Measurements from ENCODE around the gene CDK8.

CDK8 gene

DNA sequence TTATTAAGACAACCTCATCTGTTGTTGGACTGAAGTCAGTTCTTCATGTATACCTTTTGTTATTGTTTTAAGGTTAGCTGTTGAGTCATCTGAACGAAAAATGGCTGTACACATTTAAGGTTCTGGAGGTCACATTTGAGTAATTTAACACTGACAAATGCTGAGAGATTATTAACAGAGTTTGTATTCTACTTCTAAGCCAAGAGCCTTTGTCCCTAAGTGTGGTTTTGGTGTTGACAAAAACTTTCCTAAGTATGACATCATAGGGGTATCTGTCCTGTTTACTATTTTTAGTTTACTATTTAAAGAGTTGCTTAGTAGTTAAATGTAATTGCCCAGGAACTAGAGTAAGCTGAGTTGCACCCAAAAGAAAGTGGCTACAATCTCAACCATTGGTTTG lies 71.9 kb downstream of the CDK8 start:
- Histone ChIP-seq H2BK120ac (ENCODE audit: low read depth, low read length) (no peak overlapping the region), H2AK5ac (ENCODE audit: low read length, severe bottlenecking) (no peak overlapping the region), H2BK15ac (ENCODE audit: low read depth, poor library complexity, severe bottlenecking) (no peak overlapping the region), H3K9ac (ENCODE audit: low read length) (no peak overlapping the region), H3K9me3 (ENCODE audit: control insufficient read depth, low read length) (no peaks in the 10 kb centered on the region), H2AFZ (ENCODE audit: low read depth, low read length) (no peak overlapping the region), H3K4me3 (ENCODE audit: insufficient read depth in 1 of 2, low read depth in 1 of 2, low read length in 2 of 2) (no peak overlapping the region), H3K14ac (ENCODE audit: low read length in 2 of 2) (no peak overlapping the region), H3K27me3 (ENCODE audit: control insufficient read depth in 1 of 2, insufficient read depth in 1 of 2, low read length in 2 of 2) (no peaks in the 10 kb centered on the region), H3K27ac (ENCODE audit: low read length, poor library complexity, severe bottlenecking) (no peak overlapping the region), H2BK12ac (ENCODE audit: low read length in 2 of 2) (no peak overlapping the region), H4K8ac (ENCODE audit: low read length) (no peak overlapping the region), H3K36me3 (ENCODE audit: control insufficient read depth in 1 of 2, insufficient read depth in 2 of 2, low read depth in 1 of 2, low read length in 2 of 2) (no peaks in the 10 kb centered on the region), H3K23ac (ENCODE audit: low read length in 2 of 2) (no peak overlapping the region), H4K91ac (ENCODE audit: low read length) (no peak overlapping the region), H3K4me2 (ENCODE audit: low read length, poor library complexity, severe bottlenecking) (no peak overlapping the region), H2BK5ac (ENCODE audit: low read depth, low read length, poor library complexity, severe bottlenecking) (no peak overlapping the region), H3K4me1 (ENCODE audit: control insufficient read depth, insufficient read depth, low read depth, low read length) (no peaks in the 10 kb centered on the region), H3K79me1 (replicated peaks; ENCODE audit: low read length, poor library complexity, severe bottlenecking) (peaks cover 12% of the 10 kb centered on the region), H3K18ac (ENCODE audit: low read depth in 1 of 2, low read length in 2 of 2) (no peak overlapping the region), H3K4ac (ENCODE audit: low read depth in 1 of 2, low read length in 2 of 2) (no peak overlapping the region)
- 47% methylated on average over 1 of the region's 1 CpG for WGBS
- DNase-seq: peak; percentile 54

GRCh38 chr13:26326562-26326961 lies 72.6 kb downstream of the CDK8 start:
- Histone ChIP-seq H3K4me3 (ENCODE audit: insufficient read depth in 1 of 2, low read depth in 1 of 2, low read length in 2 of 2) (no peak overlapping the region), H3K27ac (ENCODE audit: low read length, poor library complexity, severe bottlenecking) (no peak overlapping the region), H2AFZ (ENCODE audit: low read depth, low read length) (no peak overlapping the region), H3K27me3 (ENCODE audit: control insufficient read depth in 1 of 2, insufficient read depth in 1 of 2, low read length in 2 of 2) (no peaks in the 10 kb centered on the region), H3K9me3 (ENCODE audit: control insufficient read depth, low read length) (no peaks in the 10 kb centered on the region), H3K4me2 (ENCODE audit: low read length, poor library complexity, severe bottlenecking) (no peak overlapping the region), H3K14ac (ENCODE audit: low read length in 2 of 2) (no peak overlapping the region), H2AK5ac (ENCODE audit: low read length, severe bottlenecking) (no peak overlapping the region), H3K79me1 (replicated peaks; ENCODE audit: low read length, poor library complexity, severe bottlenecking) (peaks cover 12% of the 10 kb centered on the region), H3K18ac (ENCODE audit: low read depth in 1 of 2, low read length in 2 of 2) (no peak overlapping the region), H4K8ac (ENCODE audit: low read length) (no peak overlapping the region), H2BK15ac (ENCODE audit: low read depth, poor library complexity, severe bottlenecking) (no peak overlapping the region), H2BK12ac (ENCODE audit: low read length in 2 of 2) (no peak overlapping the region), H4K91ac (ENCODE audit: low read length) (no peak overlapping the region), H2BK120ac (ENCODE audit: low read depth, low read length) (no peak overlapping the region), H3K9ac (ENCODE audit: low read length) (no peak overlapping the region), H3K4ac (ENCODE audit: low read depth in 1 of 2, low read length in 2 of 2) (no peak overlapping the region), H2BK5ac (ENCODE audit: low read depth, low read length, poor library complexity, severe bottlenecking) (no peak overlapping the region), H3K36me3 (ENCODE audit: control insufficient read depth in 1 of 2, insufficient read depth in 2 of 2, low read depth in 1 of 2, low read length in 2 of 2) (no peaks in the 10 kb centered on the region), H3K4me1 (ENCODE audit: control insufficient read depth, insufficient read depth, low read depth, low read length) (no peaks in the 10 kb centered on the region), H3K23ac (ENCODE audit: low read length in 2 of 2) (no peak overlapping the region)
- no peak for DNase-seq
- WGBS: 100% methylated on average over 1 of the region's 2 CpGs

DNA sequence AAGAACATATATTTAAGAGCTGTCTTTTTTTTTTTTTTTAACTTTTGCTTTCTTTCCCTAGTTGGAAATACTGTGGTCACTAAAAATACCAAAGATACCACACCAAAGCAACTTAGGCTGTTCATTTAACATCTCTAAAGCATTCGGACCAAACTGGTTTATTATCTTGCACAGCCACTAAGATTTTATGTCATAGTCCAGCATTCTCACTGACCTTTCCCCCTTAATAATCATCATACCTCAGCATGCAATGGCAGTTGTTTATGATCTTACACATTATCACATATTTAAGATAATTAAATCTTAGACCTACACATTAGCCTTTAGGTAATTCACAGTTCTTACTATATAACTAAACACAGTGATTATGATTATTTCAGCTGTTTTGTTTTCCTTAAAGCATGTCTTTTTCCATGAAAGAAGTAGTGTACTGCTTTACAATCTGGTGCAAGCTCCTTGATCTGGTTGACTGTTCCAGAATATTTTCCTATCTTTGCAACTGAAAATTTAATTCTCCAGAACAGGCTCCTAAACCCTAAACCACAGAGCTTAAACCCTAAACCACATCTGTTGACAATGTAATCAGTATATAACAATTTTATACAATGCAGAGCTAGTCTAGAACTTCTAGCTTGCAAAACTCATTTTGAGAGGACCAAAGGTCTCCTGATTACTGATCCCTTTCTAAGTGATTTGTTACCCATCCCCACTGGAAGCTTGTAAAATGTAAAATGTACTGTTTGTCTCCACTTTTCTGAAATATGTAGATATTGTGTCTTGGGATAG lies 74.2 kb downstream of the CDK8 start:
- H3K79me1 ChIP-seq (replicated peaks; ENCODE audit: low read length, poor library complexity, severe bottlenecking): peaks cover 13% of the 10 kb centered on the region
- no peak overlapping the region for H3K4ac ChIP-seq (ENCODE audit: low read depth in 1 of 2, low read length in 2 of 2)
- H2BK12ac ChIP-seq (ENCODE audit: low read length in 2 of 2): no peak overlapping the region
- peak; percentile 28 for DNase-seq
- H3K9ac ChIP-seq (ENCODE audit: low read length): no peak overlapping the region
- no peaks in the 10 kb centered on the region for H3K36me3 ChIP-seq (ENCODE audit: control insufficient read depth in 1 of 2, insufficient read depth in 2 of 2, low read depth in 1 of 2, low read length in 2 of 2)
- H2BK5ac ChIP-seq (ENCODE audit: low read depth, low read length, poor library complexity, severe bottlenecking): no peak overlapping the region
- no peak overlapping the region for H3K4me2 ChIP-seq (ENCODE audit: low read length, poor library complexity, severe bottlenecking)
- no peak overlapping the region for H2BK120ac ChIP-seq (ENCODE audit: low read depth, low read length)
- no peak overlapping the region for H3K18ac ChIP-seq (ENCODE audit: low read depth in 1 of 2, low read length in 2 of 2)
- no peak overlapping the region for H2AFZ ChIP-seq (ENCODE audit: low read depth, low read length)
- H2BK15ac ChIP-seq (ENCODE audit: low read depth, poor library complexity, severe bottlenecking): no peak overlapping the region
- H3K23ac ChIP-seq (ENCODE audit: low read length in 2 of 2): no peak overlapping the region
- no peaks in the 10 kb centered on the region for H3K27me3 ChIP-seq (ENCODE audit: control insufficient read depth in 1 of 2, insufficient read depth in 1 of 2, low read length in 2 of 2)
- no peak overlapping the region for H4K91ac ChIP-seq (ENCODE audit: low read length)
- 75% methylated on average over 1 of the region's 1 CpG for WGBS
- no peak overlapping the region for H3K4me3 ChIP-seq (ENCODE audit: insufficient read depth in 1 of 2, low read depth in 1 of 2, low read length in 2 of 2)
- no peak overlapping the region for H4K8ac ChIP-seq (ENCODE audit: low read length)
- no peaks in the 10 kb centered on the region for H3K4me1 ChIP-seq (ENCODE audit: control insufficient read depth, insufficient read depth, low read depth, low read length)
- no peak overlapping the region for H2AK5ac ChIP-seq (ENCODE audit: low read length, severe bottlenecking)
- H3K14ac ChIP-seq (ENCODE audit: low read length in 2 of 2): no peak overlapping the region
- H3K9me3 ChIP-seq (ENCODE audit: control insufficient read depth, low read length): no peaks in the 10 kb centered on the region
- H3K27ac ChIP-seq (ENCODE audit: low read length, poor library complexity, severe bottlenecking): no peak overlapping the region

DNA sequence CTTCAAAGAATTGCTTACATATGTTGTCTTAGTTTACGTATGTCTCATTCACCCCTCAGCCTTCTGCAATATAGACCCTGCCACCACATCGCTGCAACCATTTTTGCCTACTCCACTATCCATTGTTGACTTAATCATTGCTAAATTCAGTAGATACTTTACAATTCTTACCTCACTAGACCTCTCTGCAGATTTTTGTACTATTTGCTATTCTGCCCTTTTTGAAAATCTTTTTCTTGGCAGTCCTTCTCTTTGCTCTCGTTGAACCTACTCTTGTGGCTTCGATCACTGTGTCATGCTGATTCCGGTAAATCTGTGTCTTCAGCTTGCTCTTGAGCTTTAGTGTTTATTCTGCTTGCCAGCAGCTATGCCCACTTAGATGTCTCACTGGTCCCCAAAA lies 81.2 kb downstream of the CDK8 start:
- Histone ChIP-seq H2AFZ (ENCODE audit: low read depth, low read length) (no peak overlapping the region), H2BK5ac (ENCODE audit: low read depth, low read length, poor library complexity, severe bottlenecking) (no peak overlapping the region), H3K9me3 (ENCODE audit: control insufficient read depth, low read length) (no peaks in the 10 kb centered on the region), H3K9ac (ENCODE audit: low read length) (no peak overlapping the region), H3K4ac (ENCODE audit: low read depth in 1 of 2, low read length in 2 of 2) (no peak overlapping the region), H3K79me1 (replicated peaks; ENCODE audit: low read length, poor library complexity, severe bottlenecking) (peaks cover 12% of the 10 kb centered on the region), H3K27ac (ENCODE audit: low read length, poor library complexity, severe bottlenecking) (no peak overlapping the region), H3K23ac (ENCODE audit: low read length in 2 of 2) (no peak overlapping the region), H2BK12ac (ENCODE audit: low read length in 2 of 2) (no peak overlapping the region), H3K14ac (ENCODE audit: low read length in 2 of 2) (no peak overlapping the region), H2AK5ac (ENCODE audit: low read length, severe bottlenecking) (no peak overlapping the region), H3K18ac (ENCODE audit: low read depth in 1 of 2, low read length in 2 of 2) (no peak overlapping the region), H4K91ac (ENCODE audit: low read length) (no peak overlapping the region), H2BK120ac (ENCODE audit: low read depth, low read length) (no peak overlapping the region), H3K4me2 (ENCODE audit: low read length, poor library complexity, severe bottlenecking) (no peak overlapping the region), H3K27me3 (ENCODE audit: control insufficient read depth in 1 of 2, insufficient read depth in 1 of 2, low read length in 2 of 2) (no peaks in the 10 kb centered on the region), H2BK15ac (ENCODE audit: low read depth, poor library complexity, severe bottlenecking) (no peak overlapping the region), H3K36me3 (ENCODE audit: control insufficient read depth in 1 of 2, insufficient read depth in 2 of 2, low read depth in 1 of 2, low read length in 2 of 2) (no peaks in the 10 kb centered on the region), H4K8ac (ENCODE audit: low read length) (no peak overlapping the region), H3K4me1 (ENCODE audit: control insufficient read depth, insufficient read depth, low read depth, low read length) (no peaks in the 10 kb centered on the region), H3K4me3 (ENCODE audit: insufficient read depth in 1 of 2, low read depth in 1 of 2, low read length in 2 of 2) (no peak overlapping the region)
- no peak for DNase-seq
- WGBS: 98% methylated on average over 5 of the region's 5 CpGs

Measured in mesenchymal stem cell (in vitro differentiated cells and primary cell).